Fibroblast of lung (primary cell): ENCODE data around the gene NRCAM.

ENCODE experiments used
- EZH2 ChIP-seq: IDR thresholded peaks from 2 replicates; pipeline ENCODE4 v1.5.1; 2012; ENCODE audit warnings: low read length, control low read depth, mild to moderate bottlenecking; ENCODE audit errors: missing control alignments
- TF ChIP-seq, protein P1 (sequence below), 2 donors: IDR thresholded peaks in 1 of 2; conservative IDR thresholded peaks in 1 of 2; 1 replicate in 1 of 2; 2 replicates in 1 of 2; pipeline ENCODE4 v1.5.1; 2011 to 2012; ENCODE audit warnings: low read length in 2 of 2, control low read depth in 1 of 2, inconsistent platforms in 1 of 2, low read depth in 1 of 2, mild to moderate bottlenecking in 1 of 2

DNA sequence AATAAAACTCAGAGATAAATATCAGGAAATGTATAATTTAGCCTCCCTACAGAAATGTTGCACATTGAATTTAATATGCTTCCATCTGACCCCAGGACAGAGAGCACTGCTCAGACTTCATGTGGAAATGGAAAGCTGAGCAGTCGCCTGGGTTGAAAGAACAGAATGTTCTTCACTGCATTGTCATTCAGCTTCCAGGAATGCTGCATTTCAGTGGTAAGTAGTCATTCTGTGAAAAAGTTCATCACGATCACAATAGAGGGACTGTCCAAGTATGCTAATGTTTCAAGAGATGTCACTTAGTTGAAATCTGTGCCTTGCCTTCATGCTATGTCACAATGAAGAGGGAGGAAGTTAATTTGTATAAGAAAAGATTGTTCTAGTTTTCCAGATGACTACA is 147.3 kb downstream of the NRCAM start:
- TF ChIP-seq, protein P1, sequence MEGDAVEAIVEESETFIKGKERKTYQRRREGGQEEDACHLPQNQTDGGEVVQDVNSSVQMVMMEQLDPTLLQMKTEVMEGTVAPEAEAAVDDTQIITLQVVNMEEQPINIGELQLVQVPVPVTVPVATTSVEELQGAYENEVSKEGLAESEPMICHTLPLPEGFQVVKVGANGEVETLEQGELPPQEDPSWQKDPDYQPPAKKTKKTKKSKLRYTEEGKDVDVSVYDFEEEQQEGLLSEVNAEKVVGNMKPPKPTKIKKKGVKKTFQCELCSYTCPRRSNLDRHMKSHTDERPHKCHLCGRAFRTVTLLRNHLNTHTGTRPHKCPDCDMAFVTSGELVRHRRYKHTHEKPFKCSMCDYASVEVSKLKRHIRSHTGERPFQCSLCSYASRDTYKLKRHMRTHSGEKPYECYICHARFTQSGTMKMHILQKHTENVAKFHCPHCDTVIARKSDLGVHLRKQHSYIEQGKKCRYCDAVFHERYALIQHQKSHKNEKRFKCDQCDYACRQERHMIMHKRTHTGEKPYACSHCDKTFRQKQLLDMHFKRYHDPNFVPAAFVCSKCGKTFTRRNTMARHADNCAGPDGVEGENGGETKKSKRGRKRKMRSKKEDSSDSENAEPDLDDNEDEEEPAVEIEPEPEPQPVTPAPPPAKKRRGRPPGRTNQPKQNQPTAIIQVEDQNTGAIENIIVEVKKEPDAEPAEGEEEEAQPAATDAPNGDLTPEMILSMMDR (conservative IDR thresholded peaks at IDR 0.05 in 1 of 2, IDR thresholded peaks at IDR 0.05 in 1 of 2; ENCODE audit: low read depth in 1 of 2, low read length in 2 of 2) = no peak
- no peak for TF ChIP-seq EZH2
